B cell (primary cell): Measurements from ENCODE around the gene AFG1L. TPM values are rescaled to one million over a fixed set of nuclear protein-coding genes. Genes with fewer than 3 reads are reported as not detected.

ENCODE experiments used
- ATAC-seq: fragments of 200-7000 bp; cut with Tn5 transposase; one replicate; pipeline ENCODE4 v1.10.0; 2021; ENCODE audit warnings: low read depth, mild to moderate bottlenecking, moderate number of reproducible peaks, moderate library complexity
- CTCF ChIA-PET: fragments of 350-600 bp; sonication (Branson Sonifier 250); formaldehyde crosslinking; loops from one replicate; lab custom pipeline; 2021; ENCODE audit warnings: antibody characterized with exemption, inconsistent platforms; lab: Charles Lee
- POLR2A ChIA-PET: fragments of 350-600 bp; sonication (Branson Sonifier 250); formaldehyde crosslinking; loops from one replicate; lab custom pipeline; 2021; ENCODE audit warnings: antibody characterized with exemption; lab: Charles Lee
- DNase-seq: peaks from one replicate; pipeline ENCODE4 v3.0.0; 2013
- H2AFZ ChIP-seq: 2 replicates; pipeline ENCODE4 v1.6.1; 2012; ENCODE audit warnings: mild to moderate bottlenecking, low read depth, low read length; ENCODE audit not compliant: insufficient read depth, poor library complexity, severe bottlenecking
- H3K27ac ChIP-seq, 2 donors: 1 replicate in 1 of 2; 2 replicates in 1 of 2; pipeline ENCODE4 v1.5.1; 2012 to 2013; ENCODE audit warnings: low read length in 2 of 2, mild to moderate bottlenecking in 2 of 2, moderate library complexity in 1 of 2
- H3K27me3 ChIP-seq, 4 experiments: fragments of 200-600 bp in 1 of 4; sonication (generic) in 1 of 4; replicated peaks in 1 of 4; 1 replicate in 2 of 4; 2 replicates in 2 of 4; pipeline versions ENCODE4 v1.6.1 to v1.7.0; 2013 to 2016; ENCODE audit warnings: low read length in 3 of 4, mild to moderate bottlenecking in 2 of 4, mixed read lengths in 1 of 4, moderate library complexity in 1 of 4; ENCODE audit not compliant: insufficient read depth in 4 of 4, control insufficient read depth in 3 of 4; ENCODE audit errors: control extremely low read depth in 1 of 4
- H3K36me3 ChIP-seq, 2 experiments: replicated peaks in 1 of 2; 1 replicate in 1 of 2; 2 replicates in 1 of 2; pipeline versions ENCODE4 v1.6.1 to v1.7.1; 2013; ENCODE audit warnings: low read length in 1 of 2; ENCODE audit not compliant: insufficient read depth in 2 of 2, control insufficient read depth in 1 of 2; ENCODE audit errors: control extremely low read depth in 1 of 2, extremely low read depth in 1 of 2
- H3K4me1 ChIP-seq, 2 donors: fragments of 200-600 bp in 1 of 2; sonication (generic) in 1 of 2; 1 replicate in 1 of 2; 2 replicates in 1 of 2; pipeline versions ENCODE4 v1.5.1 to v1.6.1; 2013 to 2017; ENCODE audit warnings: low read length in 2 of 2; ENCODE audit not compliant: control insufficient read depth in 2 of 2, insufficient read depth in 2 of 2
- H3K4me2 ChIP-seq: replicated peaks from 2 replicates; pipeline ENCODE3; 2012; ENCODE audit warnings: mild to moderate bottlenecking, low read depth, low read length; ENCODE audit not compliant: poor library complexity, severe bottlenecking
- H3K4me3 ChIP-seq, 5 experiments: fragments of 200-600 bp in 1 of 5; sonication (generic) in 1 of 5; 1 replicate in 3 of 5; 2 replicates in 2 of 5; pipeline versions ENCODE4 v1.5.1 to v1.7.0; 2011 to 2016; ENCODE audit warnings: low read length in 4 of 5, mild to moderate bottlenecking in 4 of 5, low read depth in 2 of 5, control low read depth in 1 of 5, moderate library complexity in 1 of 5; ENCODE audit not compliant: insufficient read depth in 1 of 5; ENCODE audit errors: control extremely low read depth in 1 of 5, extremely low read depth in 1 of 5
- H3K79me2 ChIP-seq: fragments of 200-600 bp; sonication (generic); one replicate; pipeline ENCODE4 v1.6.0; 2016; ENCODE audit warnings: low read length; ENCODE audit not compliant: control insufficient read depth, insufficient read depth
- H3K9ac ChIP-seq: fragments of 200-600 bp; sonication (generic); 2 replicates; pipeline ENCODE4 v1.6.1; 2017; ENCODE audit warnings: mild to moderate bottlenecking, low read length, moderate library complexity
- H3K9me3 ChIP-seq, 3 donors: one replicate each; pipeline versions ENCODE4 v1.6.1 to v1.7.1; 2013; ENCODE audit warnings: low read length in 2 of 3; ENCODE audit not compliant: control insufficient read depth in 2 of 3, insufficient read depth in 1 of 3; ENCODE audit errors: control extremely low read depth in 1 of 3
- H4K20me1 ChIP-seq: 2 replicates; pipeline ENCODE4 v1.6.0; 2012; ENCODE audit warnings: mild to moderate bottlenecking, low read length; ENCODE audit not compliant: insufficient read depth, control insufficient read depth, poor library complexity, severe bottlenecking
- H3K27ac Mint-ChIP-seq: one replicate; pipeline ENCODE4 v1.8.0; 2021; ENCODE audit warnings: mixed read lengths
- H3K27me3 Mint-ChIP-seq: one replicate; pipeline ENCODE4 v1.8.0; 2021; ENCODE audit warnings: mixed read lengths
- H3K4me1 Mint-ChIP-seq: one replicate; pipeline ENCODE4 v1.8.0; 2021; ENCODE audit warnings: mixed read lengths
- H3K4me3 Mint-ChIP-seq: one replicate; pipeline ENCODE4 v1.8.0; 2021; ENCODE audit warnings: mixed read lengths
- H3K9me3 Mint-ChIP-seq: one replicate; pipeline ENCODE4 v1.8.0; 2022; ENCODE audit warnings: mixed read lengths; ENCODE audit not compliant: insufficient read depth
- CTCF ChIP-seq: fragments of 200-600 bp; IDR thresholded peaks from one replicate; pipeline ENCODE4 v1.8.0; 2022; ENCODE audit warnings: antibody characterized with exemption, mild to moderate bottlenecking
- EZH2 ChIP-seq: IDR thresholded peaks from 2 replicates; pipeline ENCODE4 v1.6.1; 2012; ENCODE audit warnings: borderline replicate concordance, low read depth, mild to moderate bottlenecking, moderate library complexity, low read length; ENCODE audit not compliant: insufficient read depth, poor library complexity, severe bottlenecking
- WGBS: methylation state at CpG from one replicate; pipeline ENCODE4 v1.1.5; 2013; ENCODE audit warnings: missing lambda C conversion rate; ENCODE audit not compliant: insufficient coverage; 5-methylcytosine and 5-hydroxymethylcytosine counted together
- intact Hi-C: fragments of 100-400 bp; cut with micrococcal nuclease; formaldehyde crosslinking; loops from one replicate; pipeline ENCODE4 v1.10.0; 2022
- polyA plus RNA-seq: library from polyadenylated mRNA; depleted of rRNA; stranded (reverse); fragments of >200 nt; gene quantifications from 2 replicates; pipeline ENCODE4 v1.2.3, GENCODE V29; 2012
- total RNA-seq, 2 donors: library from RNA; stranded (reverse); fragments of 120-200 nt in 1 of 2; gene quantifications; 1 replicate in 1 of 2; 2 replicates in 1 of 2; pipeline versions ENCODE4 v1.2.3 to v1.2.4, GENCODE V29; 2013 to 2022

AFG1L gene
- total and polyA plus RNA-seq, 2 donors (not counting 1 experiment from before 2014, with no cell fraction given): 1.8 to 14.2 TPM

- ATAC-seq (no peak), DNase-seq (no peak)
- intact Hi-C loops: no loop called here
- peaks cover 37% of the 10 kb centered on the region for H3K4me1 Mint-ChIP-seq
- H3K9me3 Mint-ChIP-seq: no peaks in the 10 kb centered on the region
- no peaks in the 10 kb centered on the region for H3K9me3 ChIP-seq
- no peaks in the 10 kb centered on the region for H3K27me3 Mint-ChIP-seq
- peaks cover 6 to 21% of the 10 kb centered on the region in 2 experiments for H3K36me3 ChIP-seq
- H3K27ac ChIP-seq: no peak overlapping the region
- peaks cover 72% of the 10 kb centered on the region for H4K20me1 ChIP-seq
- WGBS: 100% methylated on average over 1 of the region's 1 CpG
- H3K9ac ChIP-seq: no peak overlapping the region
- H3K4me3 ChIP-seq: no peak overlapping the region
- no peak overlapping the region for H3K4me3 Mint-ChIP-seq
- TF ChIP-seq EZH2 (no peak), CTCF (no peak)
- no peak overlapping the region for H3K27ac Mint-ChIP-seq
- no peak overlapping the region for H3K4me2 ChIP-seq
- ChIA-PET CTCF (no interaction called here), POLR2A (no interaction called here)
- H2AFZ ChIP-seq: no peak overlapping the region
- peaks cover 17 to 24% of the 10 kb centered on the region in 2 donors for H3K4me1 ChIP-seq
- peaks cover 80% of the 10 kb centered on the region for H3K79me2 ChIP-seq
- no peaks in the 10 kb centered on the region for H3K27me3 ChIP-seq
Measured at GRCh38 chr6:108570517-108570916, 275.7 kb downstream of the AFG1L start.

- intact Hi-C loops: loop anchor here (5.0 kb wide), 1 partner anchor 38 kb away; no protein-coding TSS in a partner anchor
- peaks cover 76% of the 10 kb centered on the region for H3K79me2 ChIP-seq
- ChIA-PET CTCF (interaction anchor here (0.7 to 1.8 kb wide), 2 partner anchors 10 to 29 kb away, joined by 3 to 6 read pairs; no protein-coding TSS in a partner anchor), POLR2A (no interaction called here)
- no peak overlapping the region for H3K4me3 Mint-ChIP-seq
- no peak overlapping the region for H2AFZ ChIP-seq
- no peaks in the 10 kb centered on the region for H3K27me3 ChIP-seq
- no peak overlapping the region for H3K4me3 ChIP-seq
- 100% methylated on average over 3 of the region's 4 CpGs for WGBS
- H3K27me3 Mint-ChIP-seq: no peaks in the 10 kb centered on the region
- H4K20me1 ChIP-seq: peaks cover 38% of the 10 kb centered on the region
- H3K9me3 Mint-ChIP-seq: no peaks in the 10 kb centered on the region
- no peak overlapping the region for H3K27ac ChIP-seq
- TF ChIP-seq CTCF (no peak), EZH2 (no peak)
- H3K27ac Mint-ChIP-seq: no peak overlapping the region
- DNase-seq: no peak
- peaks cover 46% of the 10 kb centered on the region for H3K4me1 Mint-ChIP-seq
- no peaks in the 10 kb centered on the region for H3K9me3 ChIP-seq
- no peak overlapping the region for H3K4me2 ChIP-seq
- peaks cover 6 to 18% of the 10 kb centered on the region in 2 experiments for H3K36me3 ChIP-seq
- H3K9ac ChIP-seq: no peak overlapping the region
- ATAC-seq: no peak
- H3K4me1 ChIP-seq: peaks cover 10 to 16% of the 10 kb centered on the region in 2 donors
Measured at GRCh38 chr6:108574457-108575141, 279.7 kb downstream of the AFG1L start.
